OCI-LY7 (cell line): Measurements from ENCODE around the gene ATXN1. TPM values are rescaled to one million over a fixed set of nuclear protein-coding genes. Genes with fewer than 3 reads are reported as not detected.

Experiments
- BruUV-seq: library from RNA; stranded (reverse); fragments of 400-500 nt; replicated peaks from 2 replicates; lab custom pipeline; 2021; lab: Mats Ljungman, UMichigan
- CTCF ChIA-PET: fragments of 300-600 bp; sonication (Branson Sonifier 250); formaldehyde crosslinking; loops from one replicate; lab custom pipeline; 2022; ENCODE audit warnings: antibody characterized with exemption; ENCODE audit not compliant: unreplicated experiment; lab: Charles Lee
- POLR2A ChIA-PET: fragments of 300-600 bp; sonication (Branson Sonifier 250); formaldehyde crosslinking; loops from one replicate; lab custom pipeline; 2022; ENCODE audit warnings: antibody characterized with exemption; lab: Charles Lee
- DNase-seq: peaks from one replicate; pipeline ENCODE4 v3.0.0-alpha.2; 2015; ENCODE audit warnings: low spot score
- H2AFZ ChIP-seq: fragments of 200-600 bp; sonication (generic), shearing (Covaris generic); 2 replicates; pipeline ENCODE4 v1.6.1; 2014; ENCODE audit warnings: mild to moderate bottlenecking, antibody characterized with exemption, low read length, moderate library complexity
- H3K27ac ChIP-seq: fragments of 200-600 bp; sonication (generic); 2 replicates; pipeline ENCODE4 v1.5.1; 2014; ENCODE audit warnings: mixed run types, low read depth, mild to moderate bottlenecking, moderate library complexity, low read length, inconsistent platforms; ENCODE audit not compliant: poor library complexity, severe bottlenecking
- H3K36me3 ChIP-seq: fragments of 200-600 bp; sonication (generic); 2 replicates; pipeline ENCODE4 v1.6.1; 2014; ENCODE audit warnings: mild to moderate bottlenecking, antibody characterized with exemption, low read length, moderate library complexity, mixed read lengths; ENCODE audit not compliant: insufficient read depth
- H3K4me1 ChIP-seq: fragments of 200-600 bp; sonication (generic); 2 replicates; pipeline ENCODE4 v1.5.1; 2014; ENCODE audit warnings: mild to moderate bottlenecking, low read length; ENCODE audit not compliant: insufficient read depth, poor library complexity, severe bottlenecking
- H3K4me2 ChIP-seq: fragments of 200-600 bp; sonication (generic); 2 replicates; pipeline ENCODE4 v1.6.1; 2014; ENCODE audit warnings: mild to moderate bottlenecking, low read length
- H3K4me3 ChIP-seq: fragments of 200-600 bp; sonication (generic); 2 replicates; pipeline ENCODE4 v1.5.1; 2014; ENCODE audit warnings: mild to moderate bottlenecking, low read depth, low read length; ENCODE audit not compliant: poor library complexity, severe bottlenecking
- H3K79me2 ChIP-seq: fragments of 200-600 bp; sonication (generic); 2 replicates; pipeline ENCODE4 v1.6.1; 2016; ENCODE audit warnings: low read depth, mild to moderate bottlenecking, low read length, moderate library complexity, mixed read lengths; ENCODE audit not compliant: insufficient read depth
- H3K9me2 ChIP-seq: fragments of 200-600 bp; sonication (generic); 2 replicates; pipeline ENCODE4 v1.6.1; 2016; ENCODE audit warnings: mild to moderate bottlenecking, low read length, mixed read lengths; ENCODE audit not compliant: insufficient read depth
- H3K9me3 ChIP-seq: fragments of 200-600 bp; sonication (generic); 2 replicates; pipeline ENCODE4 v1.6.1; 2014; ENCODE audit warnings: mild to moderate bottlenecking, mixed run types, low read length, mixed read lengths
- H4K20me1 ChIP-seq: fragments of 200-600 bp; sonication (generic); 2 replicates; pipeline ENCODE4 v1.6.1; 2014; ENCODE audit warnings: mild to moderate bottlenecking, antibody characterized with exemption, low read length, moderate library complexity, mixed read lengths; ENCODE audit not compliant: insufficient read depth
- EZH2phosphoT487 ChIP-seq: fragments of 200-600 bp; sonication (generic); IDR thresholded peaks from 2 replicates; pipeline ENCODE4 v1.6.1; 2018; ENCODE audit warnings: low read depth, borderline replicate concordance, mild to moderate bottlenecking, mixed run types, antibody characterized with exemption, low read length, moderate library complexity, mixed read lengths
- intact Hi-C: fragments of 100-400 bp; cut with micrococcal nuclease; formaldehyde crosslinking; loops from one replicate; pipeline ENCODE4 v1.10.0; 2022; ENCODE audit not compliant: unreplicated experiment
- total RNA-seq, 2 experiments: library from RNA; depleted of rRNA in 1 of 2; stranded (reverse); fragments of >200 nt in 1 of 2; shearing (Covaris generic) in 1 of 2; gene quantifications; 2 replicates each; pipeline ENCODE4 v1.2.3, GENCODE V29; 2014 to 2022
- TF ChIP-seq, protein P1 (sequence below): fragments of 200-600 bp; sonication (generic); conservative IDR thresholded peaks from 2 replicates; pipeline ENCODE4 v1.5.1; 2014; ENCODE audit warnings: mild to moderate bottlenecking, antibody characterized with exemption, low read length, moderate library complexity, mixed read lengths

The ATXN1 gene
- total RNA-seq, 2 experiments from 2014 or later: not detected

DNA sequence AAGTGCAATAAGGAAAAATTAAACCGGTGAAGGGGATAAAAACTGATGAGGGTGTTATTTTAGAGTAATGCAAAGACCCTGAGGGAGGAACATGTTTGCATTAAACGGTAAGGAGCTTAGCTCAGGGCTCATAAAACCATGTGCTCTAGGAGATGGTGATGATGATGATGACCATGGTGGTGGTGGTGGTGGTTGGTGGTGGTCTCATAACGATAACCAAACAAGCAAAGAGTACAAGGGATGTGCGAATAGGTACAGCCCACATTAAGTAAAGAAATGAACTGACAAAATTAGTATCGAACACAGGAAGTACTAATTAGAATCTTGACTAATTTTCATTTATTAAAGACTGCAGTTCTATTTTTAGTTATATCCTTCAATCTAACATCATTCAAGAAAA is 139.1 kb downstream of the ATXN1 start:
- CTCF ChIA-PET: no interaction called here
- intact Hi-C loops: no loop called here
- no peaks in the 10 kb centered on the region for H4K20me1 ChIP-seq
- H3K36me3 ChIP-seq: no peaks in the 10 kb centered on the region
- no peaks in the 10 kb centered on the region for H3K79me2 ChIP-seq
- H3K9me3 ChIP-seq: no peaks in the 10 kb centered on the region
- DNase-seq: no peak
- no peak overlapping the region for H3K4me2 ChIP-seq
- H3K9me2 ChIP-seq: no peaks in the 10 kb centered on the region
- no peak for TF ChIP-seq EZH2phosphoT487
- TF ChIP-seq, protein P1, sequence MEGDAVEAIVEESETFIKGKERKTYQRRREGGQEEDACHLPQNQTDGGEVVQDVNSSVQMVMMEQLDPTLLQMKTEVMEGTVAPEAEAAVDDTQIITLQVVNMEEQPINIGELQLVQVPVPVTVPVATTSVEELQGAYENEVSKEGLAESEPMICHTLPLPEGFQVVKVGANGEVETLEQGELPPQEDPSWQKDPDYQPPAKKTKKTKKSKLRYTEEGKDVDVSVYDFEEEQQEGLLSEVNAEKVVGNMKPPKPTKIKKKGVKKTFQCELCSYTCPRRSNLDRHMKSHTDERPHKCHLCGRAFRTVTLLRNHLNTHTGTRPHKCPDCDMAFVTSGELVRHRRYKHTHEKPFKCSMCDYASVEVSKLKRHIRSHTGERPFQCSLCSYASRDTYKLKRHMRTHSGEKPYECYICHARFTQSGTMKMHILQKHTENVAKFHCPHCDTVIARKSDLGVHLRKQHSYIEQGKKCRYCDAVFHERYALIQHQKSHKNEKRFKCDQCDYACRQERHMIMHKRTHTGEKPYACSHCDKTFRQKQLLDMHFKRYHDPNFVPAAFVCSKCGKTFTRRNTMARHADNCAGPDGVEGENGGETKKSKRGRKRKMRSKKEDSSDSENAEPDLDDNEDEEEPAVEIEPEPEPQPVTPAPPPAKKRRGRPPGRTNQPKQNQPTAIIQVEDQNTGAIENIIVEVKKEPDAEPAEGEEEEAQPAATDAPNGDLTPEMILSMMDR: no peak
- H3K4me1 ChIP-seq: no peaks in the 10 kb centered on the region
- no peak overlapping the region for H2AFZ ChIP-seq
- POLR2A ChIA-PET: interaction anchor here (1.1 kb wide), 1 partner anchor 24 kb away, joined by 3 read pairs; no protein-coding TSS in a partner anchor
- H3K4me3 ChIP-seq: no peak overlapping the region
- BruUV-seq: no TSS peak
- no peak overlapping the region for H3K27ac ChIP-seq

- no peaks in the 10 kb centered on the region for H3K9me2 ChIP-seq
Observed at GRCh38 chr6:16621002-16621401, 140.3 kb downstream of the ATXN1 start.

GRCh38 chr6:16619777-16620176 is 141.5 kb downstream of the ATXN1 start:
- Histone ChIP-seq H3K4me2 (no peak overlapping the region), H3K4me1 (no peaks in the 10 kb centered on the region), H3K36me3 (no peaks in the 10 kb centered on the region), H3K4me3 (no peak overlapping the region), H4K20me1 (no peaks in the 10 kb centered on the region), H3K9me2 (no peaks in the 10 kb centered on the region), H3K27ac (no peak overlapping the region), H3K9me3 (no peaks in the 10 kb centered on the region), H3K79me2 (no peaks in the 10 kb centered on the region), H2AFZ (no peak overlapping the region)
- POLR2A ChIA-PET: interaction anchor here (0.5 to 1.6 kb wide), 9 partner anchors 12 to 1238 kb away, joined by 3 to 8 read pairs (median 3); no protein-coding TSS in a partner anchor
- CTCF ChIA-PET: no interaction called here
- DNase-seq: no peak
- intact Hi-C loops: no loop called here
- no TSS peak for BruUV-seq
- TF ChIP-seq, protein P1: no peak

More at GRCh38 chr6:16621002-16621401, 140.3 kb downstream of the ATXN1 start:
- Histone ChIP-seq H3K4me1 (no peaks in the 10 kb centered on the region), H3K4me2 (no peak overlapping the region), H3K36me3 (no peaks in the 10 kb centered on the region), H3K9me3 (no peaks in the 10 kb centered on the region), H3K4me3 (no peak overlapping the region), H3K27ac (no peak overlapping the region), H4K20me1 (no peaks in the 10 kb centered on the region), H2AFZ (no peak overlapping the region), H3K79me2 (no peaks in the 10 kb centered on the region)
- no peak for TF ChIP-seq EZH2phosphoT487
- TF ChIP-seq, protein P1: no peak
- ChIA-PET POLR2A (interaction anchor here (0.6 to 1.6 kb wide), 2 partner anchors 14 to 31 kb away, joined by 3 to 7 read pairs; no protein-coding TSS in a partner anchor), CTCF (no interaction called here)
- no TSS peak for BruUV-seq
- intact Hi-C loops: no loop called here
- DNase-seq: no peak
